ENCODE measurements around the gene NRG2. TPM values are rescaled to one million over a fixed set of nuclear protein-coding genes. Genes with fewer than 3 reads are reported as not detected.

The NRG2 gene
- total and polyA plus RNA-seq, 2 experiments from 2014 or later, result 0.37 to 1.3 TPM

GRCh38 chr5:139854953-139855352 lies 188.1 kb downstream of the NRG2 start:
- Histone ChIP-seq H3F3A (replicated peaks; ENCODE audit: low read depth) (no peaks in the 10 kb centered on the region), H3K27ac (ENCODE audit: low read depth) (no peak overlapping the region), H4K20me1 (replicated peaks; ENCODE audit: insufficient read depth) (no peaks in the 10 kb centered on the region), H3K36me3 (ENCODE audit: insufficient read depth) (no peaks in the 10 kb centered on the region), H3K4me3 (no peak overlapping the region), H2AFZ (no peak overlapping the region), H3K9me2 (ENCODE audit: insufficient read depth) (no peaks in the 10 kb centered on the region), H3K27me3 (ENCODE audit: insufficient read depth) (peaks cover 1% of the 10 kb centered on the region; the same call in 1 of the 2 replicates), H3K79me2 (replicated peaks; ENCODE audit: insufficient read depth) (no peaks in the 10 kb centered on the region), H3K4me1 (ENCODE audit: insufficient read depth) (no peaks in the 10 kb centered on the region), H3K4me2 (no peak overlapping the region)
- H3K27me3 Mint-ChIP-seq (ENCODE audit: insufficient read depth, low read depth, poor library complexity), result peaks cover 19% of the 10 kb centered on the region
- no peaks in the 10 kb centered on the region for H3K36me3 Mint-ChIP-seq (ENCODE audit: low read depth)
- H3K27ac Mint-ChIP-seq, result no peak overlapping the region
- ATAC-seq, result no peak
- no peak overlapping the region for H3K4me3 Mint-ChIP-seq
- TF ChIP-seq ZNF462 (CRISPR knock-in tag; IDR thresholded peaks at IDR 0.05) (no peak), CTCF (conservative IDR thresholded peaks at IDR 0.05; ENCODE audit: low read depth in 2 of 2) (no peak), ZNF331 (CRISPR knock-in tag; IDR thresholded peaks at IDR 0.05; ENCODE audit: low read depth) (no peak), EZH2phosphoT487 (IDR thresholded peaks at IDR 0.05; ENCODE audit: unreplicated experiment) (no peak), JUNB (IDR thresholded peaks at IDR 0.05; ENCODE audit: unreplicated experiment) (no peak), ZNF114 (CRISPR knock-in tag; IDR thresholded peaks at IDR 0.05) (no peak), POLR2AphosphoS5 (IDR thresholded peaks at IDR 0.05; ENCODE audit: low read depth) (no peak), REST (IDR thresholded peaks at IDR 0.05; ENCODE audit: unreplicated experiment) (no peak), CREB1 (CRISPR knock-in tag; IDR thresholded peaks at IDR 0.05; ENCODE audit: low read depth) (no peak), NANOG (IDR thresholded peaks at IDR 0.05; ENCODE audit: borderline replicate concordance) (no peak), EZH2 (IDR thresholded peaks at IDR 0.05; ENCODE audit: low read depth, unreplicated experiment) (no peak), STAT1 (IDR thresholded peaks at IDR 0.05; ENCODE audit: unreplicated experiment) (no peak)
- TF ChIP-seq, protein P1, sequence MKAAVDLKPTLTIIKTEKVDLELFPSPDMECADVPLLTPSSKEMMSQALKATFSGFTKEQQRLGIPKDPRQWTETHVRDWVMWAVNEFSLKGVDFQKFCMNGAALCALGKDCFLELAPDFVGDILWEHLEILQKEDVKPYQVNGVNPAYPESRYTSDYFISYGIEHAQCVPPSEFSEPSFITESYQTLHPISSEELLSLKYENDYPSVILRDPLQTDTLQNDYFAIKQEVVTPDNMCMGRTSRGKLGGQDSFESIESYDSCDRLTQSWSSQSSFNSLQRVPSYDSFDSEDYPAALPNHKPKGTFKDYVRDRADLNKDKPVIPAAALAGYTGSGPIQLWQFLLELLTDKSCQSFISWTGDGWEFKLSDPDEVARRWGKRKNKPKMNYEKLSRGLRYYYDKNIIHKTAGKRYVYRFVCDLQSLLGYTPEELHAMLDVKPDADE (IDR thresholded peaks at IDR 0.05), result no peak
- no peak for DNase-seq (ENCODE audit: low spot score)
- no peaks in the 10 kb centered on the region for H3K9me3 Mint-ChIP-seq
- peaks cover under 1% of the 10 kb centered on the region; the same call in 2 of the 3 replicates for H3K4me1 Mint-ChIP-seq

Measured in GM23338 (cell line).